Activated CD8-positive, alpha-beta memory T cell treated with anti-CD3 and anti-CD28 coated beads, Interleukin-2, amount 50 U/mL, for 1 hour (primary cell): ENCODE measurements around the gene GIMD1.
"Not testable (repeated sequence)": the region's sequence is repeated elsewhere in the genome, so short reads cannot be mapped to it uniquely, and the experiment has no call there.

Experiments
- DNase-seq: peaks from one replicate; pipeline ENCODE4 v3.0.0-alpha.2; 2020; ENCODE audit errors: extremely low read depth

GIMD1 gene

DNA sequence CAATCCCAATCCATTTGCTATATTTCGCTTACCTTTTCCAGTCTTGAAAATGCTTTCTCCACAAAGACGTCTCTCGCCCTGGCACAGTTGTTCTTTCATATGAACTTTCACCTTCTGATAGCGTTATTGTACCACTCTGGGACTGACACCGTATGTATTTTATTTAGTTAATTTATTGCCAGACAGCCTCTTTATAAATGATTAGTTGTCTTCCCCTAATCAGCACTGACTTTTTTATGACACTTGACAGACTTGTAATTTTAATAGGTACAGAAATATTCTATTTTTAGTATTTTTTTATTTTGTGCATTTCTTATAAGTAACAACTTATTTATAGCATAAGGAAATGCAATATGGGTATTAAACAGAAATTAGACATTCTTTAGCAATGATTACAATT, at the start of gene GIMD1:
TSS of gene GIMD1 (minus strand) at position 101 of the 400 bp plus-strand sequence. CDS start 1,343 bp downstream, outside the sequence.
- no peak for DNase-seq

DNA sequence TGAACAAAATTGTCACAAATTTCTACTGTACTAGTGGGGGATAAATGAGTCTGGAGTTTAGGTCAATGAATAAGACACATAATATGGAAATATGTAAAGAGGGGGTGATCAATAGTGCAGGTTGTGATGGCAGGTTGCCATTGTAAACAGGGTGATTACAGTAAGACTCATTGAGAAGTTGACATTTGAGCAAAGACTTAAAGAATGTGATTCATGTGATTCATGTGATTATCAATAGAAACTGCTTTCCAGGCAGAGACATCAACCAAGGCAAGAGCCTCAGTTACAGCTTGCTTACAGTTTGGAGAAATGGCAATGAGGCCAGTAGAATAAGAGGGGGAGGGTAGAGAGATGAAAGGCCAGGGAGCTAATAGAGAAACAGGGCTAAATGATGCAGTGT, 45.8 kb upstream of the GIMD1 start:
- no peak for DNase-seq

DNA sequence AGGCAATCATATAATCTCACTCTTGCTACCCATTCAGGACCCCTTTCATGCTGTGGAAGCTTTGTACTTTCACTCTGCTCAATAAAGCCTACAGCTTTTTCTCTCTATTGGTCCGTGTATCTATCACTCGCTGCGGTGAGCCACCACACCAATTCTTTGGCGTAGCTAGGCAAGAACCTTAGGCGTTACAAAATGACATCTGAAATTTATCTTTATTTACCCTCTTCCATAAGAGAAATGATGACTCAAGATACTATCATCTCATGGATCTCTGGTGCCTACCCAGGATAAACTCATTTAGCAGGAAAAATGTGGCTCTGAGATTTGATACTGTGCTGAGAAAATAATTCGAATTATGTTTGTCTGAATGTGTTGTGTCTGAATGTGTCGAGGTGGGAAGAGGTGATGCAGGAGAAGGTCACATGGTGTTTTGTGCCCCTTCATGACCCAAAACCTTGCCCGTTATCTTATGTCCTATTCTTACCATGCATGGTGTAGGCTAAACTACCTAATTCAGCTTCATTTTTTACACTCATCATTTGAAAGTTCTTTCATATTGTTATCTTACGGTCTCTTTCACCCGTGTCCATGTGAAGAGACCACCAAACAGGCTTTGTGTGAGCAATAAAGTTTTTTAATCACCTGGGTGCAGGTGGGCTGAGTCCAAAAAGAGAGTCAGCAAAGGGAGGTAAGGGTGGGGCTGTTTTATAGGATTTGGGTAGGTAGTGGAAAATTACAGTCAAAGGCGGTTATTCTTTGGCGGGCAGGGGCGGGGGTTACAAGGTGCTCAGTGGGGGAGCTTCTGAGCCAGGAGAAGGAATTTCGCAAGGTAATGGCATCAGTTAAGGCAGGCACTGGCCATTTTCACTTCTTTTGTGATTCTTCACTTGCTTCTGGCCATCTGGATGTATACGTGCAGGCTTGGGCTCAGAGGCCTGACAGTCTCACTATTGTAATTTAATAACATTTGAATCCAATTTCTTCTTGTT, 41.6 kb upstream of the GIMD1 start:
- no peak for DNase-seq

DNA sequence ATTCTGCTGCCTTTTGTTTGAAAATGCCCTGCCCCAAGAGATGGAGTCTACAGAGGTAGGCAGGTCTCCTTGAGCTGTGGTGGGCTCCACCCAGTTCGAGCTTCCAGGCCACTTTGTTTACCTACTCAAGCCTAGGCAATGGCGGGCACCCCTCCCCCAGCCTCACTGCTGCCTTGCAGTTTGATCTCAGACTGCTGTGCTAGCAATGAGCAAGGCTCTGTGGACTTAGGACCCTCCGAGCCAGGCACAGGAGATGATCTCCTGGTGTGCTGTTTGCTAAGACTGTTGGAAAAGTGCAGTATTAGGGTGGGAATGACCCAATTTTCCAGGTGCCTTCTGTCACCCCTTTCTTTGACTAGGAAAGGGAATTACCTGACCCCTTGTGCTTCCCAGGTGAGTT, 39.4 kb upstream of the GIMD1 start:
- DNase-seq = not testable (repeated sequence)

DNA sequence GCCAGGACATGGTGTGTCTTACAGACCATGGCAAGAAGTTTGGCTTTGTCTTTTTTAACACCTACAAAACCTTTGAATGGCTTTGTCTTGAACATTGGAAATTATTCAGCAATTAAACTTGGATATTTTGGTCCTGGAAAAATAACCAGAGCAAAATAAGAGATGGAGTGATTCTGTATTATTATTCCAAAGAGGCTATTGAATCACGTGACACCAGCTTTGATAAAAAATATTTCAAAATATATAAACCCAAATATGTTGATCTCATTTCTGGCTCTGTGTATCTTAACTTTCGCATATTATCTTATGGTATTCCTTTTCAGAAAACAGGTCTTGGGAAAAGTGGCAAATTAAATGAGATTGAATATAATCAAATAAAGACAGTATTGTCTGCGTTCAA, 32.6 kb upstream of the GIMD1 start:
- DNase-seq = no peak

DNA sequence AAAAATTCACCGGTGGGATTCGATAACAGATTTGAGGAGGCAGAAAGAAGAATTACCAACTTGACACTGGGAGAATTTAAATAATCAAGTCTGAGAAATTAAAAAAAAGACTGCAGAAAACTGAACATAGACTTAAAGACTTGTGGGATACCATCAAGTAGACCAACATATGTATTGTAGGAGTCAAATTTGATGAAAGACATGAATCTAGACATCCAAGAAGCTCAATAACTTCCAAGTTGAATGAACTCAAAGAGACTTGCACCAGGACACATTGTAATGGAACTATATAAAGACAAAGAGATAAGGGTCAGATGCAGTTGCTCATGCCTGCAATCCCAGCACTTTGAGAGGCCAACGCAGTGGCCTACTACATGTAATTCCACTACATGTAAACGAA, 30.3 kb upstream of the GIMD1 start:
- DNase-seq = not testable (repeated sequence)

DNA sequence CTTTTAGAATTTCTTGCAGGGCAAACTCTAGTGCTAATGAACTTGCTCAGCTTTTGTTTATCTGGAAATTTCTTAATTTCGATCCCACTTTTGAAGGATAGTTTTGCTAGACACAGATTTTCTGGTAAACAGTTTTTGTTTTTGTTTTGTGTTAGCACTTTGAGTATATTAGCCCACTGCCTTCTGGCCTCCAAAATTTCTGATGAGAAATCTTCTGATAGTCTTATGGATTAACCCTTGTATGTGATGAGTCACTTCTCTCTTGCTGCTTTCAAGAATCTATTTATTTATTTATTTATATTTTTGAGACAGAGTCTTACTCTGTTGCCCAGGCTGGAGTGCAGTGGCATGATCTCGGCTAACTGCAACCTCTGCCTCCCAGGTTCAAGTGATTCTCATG, 27.0 kb upstream of the GIMD1 start:
- no peak for DNase-seq

DNA sequence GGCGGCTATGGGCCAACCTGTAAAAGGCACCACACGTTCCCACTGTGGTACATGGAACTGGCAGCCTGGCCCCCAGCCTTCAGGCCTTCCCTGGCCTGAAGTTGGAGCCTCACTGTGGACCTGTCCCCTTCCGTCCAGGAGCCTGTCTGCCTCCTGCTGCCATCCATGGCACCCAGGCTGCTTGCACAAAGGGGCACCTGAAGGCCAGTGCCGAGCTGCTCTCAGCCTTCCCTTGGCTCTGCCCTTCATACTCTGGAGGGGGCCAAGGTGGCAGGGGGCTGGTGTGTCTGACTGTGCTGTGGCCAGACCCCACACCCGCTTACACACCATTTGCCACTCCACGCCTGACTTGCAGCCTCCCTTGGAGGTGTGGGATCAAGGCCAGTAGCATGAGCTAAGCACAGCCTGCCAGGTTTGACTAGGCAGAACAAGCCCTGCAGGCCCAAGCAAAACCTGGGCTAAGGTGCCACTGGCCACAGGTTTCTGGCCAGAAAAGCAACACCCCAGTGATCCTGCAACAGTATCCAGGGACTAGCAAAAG, 17.3 kb upstream of the GIMD1 start:
- DNase-seq = no peak

DNA sequence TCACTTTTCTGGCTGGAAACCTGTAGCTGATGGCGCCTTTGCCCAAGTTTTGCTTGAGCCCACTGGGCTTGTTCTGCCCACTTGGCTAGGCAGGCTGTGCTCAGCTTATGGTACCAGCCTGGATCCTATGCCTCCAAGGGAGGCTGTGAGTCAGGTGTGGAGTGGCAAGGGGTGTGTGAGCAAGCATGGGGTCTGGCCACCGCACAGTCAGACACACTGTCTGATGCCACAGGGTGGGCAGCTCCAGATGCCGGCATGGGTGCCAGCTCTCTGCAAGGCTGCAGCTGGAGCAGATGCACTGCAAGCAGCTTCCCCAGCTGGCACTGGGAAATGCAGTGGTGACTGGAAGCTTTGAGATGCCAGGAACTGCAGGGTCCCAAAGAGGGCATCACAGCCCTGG, 16.3 kb upstream of the GIMD1 start:
- DNase-seq = no peak

DNA sequence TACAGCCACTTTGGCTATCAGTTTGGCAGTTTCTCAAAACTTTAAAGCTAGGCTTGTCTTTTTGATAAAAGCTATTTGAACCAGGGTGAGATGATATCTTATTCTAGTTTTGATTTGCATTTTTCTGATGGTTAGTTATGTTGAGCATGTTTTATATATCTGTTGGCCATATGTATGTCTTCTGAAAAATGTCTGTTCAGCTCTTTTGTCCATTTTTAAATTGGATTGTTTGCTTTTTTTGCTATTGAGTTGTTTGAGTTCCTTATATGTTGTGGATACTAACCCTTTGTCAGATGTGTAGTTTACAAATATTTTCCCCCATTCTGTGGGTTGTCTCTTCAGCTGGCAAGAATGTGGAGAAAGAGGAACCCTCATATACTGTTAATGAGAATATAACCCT, 11.6 kb upstream of the GIMD1 start:
- DNase-seq = no peak

DNA sequence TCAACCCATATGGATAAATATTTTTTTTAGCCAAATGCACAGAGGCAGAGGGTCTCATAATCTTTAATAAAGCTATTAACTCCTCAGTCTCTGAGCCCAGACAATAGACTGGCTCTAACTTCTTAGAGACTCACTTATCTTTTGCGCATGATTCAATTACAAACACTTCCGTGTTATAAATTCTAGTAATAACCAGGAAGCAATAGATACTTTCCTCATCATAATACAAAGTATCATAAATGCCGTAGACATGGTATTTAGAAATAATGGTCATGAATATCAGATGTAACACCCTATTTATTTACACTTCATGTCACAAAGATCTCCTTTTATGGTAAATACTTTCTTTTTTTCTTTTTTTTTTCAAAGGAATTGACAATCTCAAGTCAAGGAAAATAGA, 4.4 kb upstream of the GIMD1 start:
- DNase-seq = no peak

DNA sequence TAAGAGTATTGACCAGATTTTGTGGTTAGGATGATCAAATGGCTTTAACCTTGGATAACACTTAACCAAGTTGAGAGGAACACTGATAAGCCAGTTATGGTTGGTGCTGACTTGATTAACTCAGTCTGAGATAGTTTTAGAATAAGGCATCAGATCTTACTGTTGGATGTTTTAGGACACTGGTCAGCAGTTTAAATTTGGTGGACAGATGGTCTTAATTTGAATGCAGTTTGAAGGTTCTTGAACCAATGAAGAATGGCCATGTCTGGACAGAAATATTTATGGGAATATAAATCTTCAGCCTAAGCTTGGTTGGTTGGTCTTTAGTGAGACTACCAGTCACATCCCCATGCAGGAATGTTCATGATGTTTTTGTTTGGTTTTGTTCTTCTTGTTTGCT, 2.6 kb upstream of the GIMD1 start:
- DNase-seq = no peak

DNA sequence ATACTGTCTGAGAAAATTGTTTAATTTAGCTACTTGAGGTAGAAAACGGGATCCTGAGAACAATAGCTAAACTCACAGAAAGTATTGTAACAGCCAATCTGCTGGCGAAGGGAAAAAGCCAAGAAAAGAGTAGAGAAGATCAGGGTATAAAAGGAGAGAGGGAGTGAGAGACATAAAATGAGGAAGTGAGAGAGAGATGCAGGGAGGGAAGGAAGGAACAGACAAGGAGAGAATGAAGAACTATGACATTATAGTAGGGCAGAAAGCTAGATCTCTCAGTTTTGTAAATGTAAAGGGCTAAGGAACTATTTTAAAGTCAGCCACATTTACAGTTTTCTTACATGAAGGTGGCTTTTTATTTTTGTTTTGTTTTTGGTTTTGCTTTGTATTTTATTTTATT, 1.6 kb upstream of the GIMD1 start:
- no peak for DNase-seq

DNA sequence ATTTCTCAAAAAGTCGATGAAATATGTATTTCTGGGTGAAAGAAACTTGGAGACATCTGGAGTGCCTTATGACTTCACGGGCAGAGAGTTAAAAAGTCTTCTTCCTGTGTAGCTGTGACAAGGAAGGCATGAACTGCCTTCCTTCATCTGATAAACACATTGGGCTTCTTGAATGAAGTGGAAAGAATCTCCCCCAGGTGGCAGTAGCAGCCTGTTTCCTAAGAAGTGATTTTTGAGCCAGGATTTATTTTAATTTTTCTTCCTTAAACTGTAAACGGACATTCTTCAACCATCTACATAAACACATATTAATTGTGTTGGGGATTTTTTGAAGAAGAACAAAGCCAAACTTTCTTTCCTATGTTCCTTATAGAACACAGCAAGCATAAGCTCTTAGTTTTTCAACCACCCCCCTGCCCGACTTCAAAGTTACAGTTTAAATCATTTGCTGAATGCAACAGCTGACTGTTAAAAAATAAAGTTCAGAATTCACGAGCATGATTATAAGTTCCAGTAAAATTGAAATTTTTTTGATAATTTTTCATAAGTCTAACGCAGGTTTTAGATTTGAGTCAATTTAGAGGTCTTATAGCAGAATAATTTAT, 980 bp upstream of the GIMD1 start:
- DNase-seq = no peak

DNA sequence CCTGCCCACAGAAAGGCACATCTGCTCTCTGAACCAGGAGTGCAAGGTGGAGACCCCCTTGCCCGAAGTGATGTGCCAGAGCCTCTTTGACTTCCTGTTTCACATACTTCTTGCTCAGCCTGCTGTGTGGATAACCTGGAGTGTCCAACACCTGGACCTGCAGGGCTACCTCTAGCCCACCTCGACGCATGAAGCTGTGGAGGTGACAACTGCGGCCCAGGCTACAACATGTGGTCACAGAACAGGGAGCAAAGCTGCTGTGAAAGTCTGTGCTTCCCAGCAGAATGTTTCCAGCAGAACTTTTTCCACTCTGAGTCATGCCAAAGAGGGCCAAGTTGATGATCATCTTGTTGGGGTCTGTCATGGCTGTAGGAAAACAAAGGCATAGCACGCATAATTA, 1.5 kb downstream of the GIMD1 start:
- no peak for DNase-seq

DNA sequence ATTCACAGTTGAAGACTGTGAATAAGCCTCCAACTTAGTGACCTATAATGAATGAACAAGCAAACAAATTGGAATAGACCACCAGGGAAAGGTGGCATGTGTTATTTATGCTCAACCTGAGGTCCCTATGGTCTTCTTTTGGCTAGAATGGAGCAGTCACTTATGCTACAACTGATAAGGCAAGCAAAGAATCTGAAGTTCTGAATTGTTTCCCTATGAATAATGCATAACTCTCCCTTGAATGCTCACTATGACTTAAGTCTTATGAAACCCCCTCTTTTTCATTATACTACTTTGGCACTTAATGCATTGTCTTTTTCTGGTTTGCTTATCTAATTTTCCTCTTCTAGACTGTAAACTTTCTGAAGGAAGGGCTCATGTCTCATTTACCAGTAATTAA, 2.6 kb downstream of the GIMD1 start:
- no peak for DNase-seq

DNA sequence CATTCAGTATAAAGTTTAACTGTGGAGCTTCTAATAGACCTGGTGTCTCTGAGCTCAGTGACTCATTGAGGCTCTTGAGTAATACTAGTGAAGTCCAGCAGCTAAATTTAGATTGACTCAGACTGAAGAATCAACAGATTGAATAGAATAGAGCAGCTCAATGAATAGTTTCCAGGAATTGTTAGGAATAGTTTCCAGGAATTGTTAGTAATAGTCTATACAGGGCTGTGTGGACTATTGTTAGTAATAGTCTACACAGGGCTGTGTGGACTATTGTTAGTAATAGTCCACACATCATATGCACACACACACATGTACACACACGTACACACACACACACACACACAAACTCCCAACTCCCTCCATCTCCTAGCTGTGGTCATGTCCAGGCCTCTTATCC, 3.0 kb downstream of the GIMD1 start:
- no peak for DNase-seq

DNA sequence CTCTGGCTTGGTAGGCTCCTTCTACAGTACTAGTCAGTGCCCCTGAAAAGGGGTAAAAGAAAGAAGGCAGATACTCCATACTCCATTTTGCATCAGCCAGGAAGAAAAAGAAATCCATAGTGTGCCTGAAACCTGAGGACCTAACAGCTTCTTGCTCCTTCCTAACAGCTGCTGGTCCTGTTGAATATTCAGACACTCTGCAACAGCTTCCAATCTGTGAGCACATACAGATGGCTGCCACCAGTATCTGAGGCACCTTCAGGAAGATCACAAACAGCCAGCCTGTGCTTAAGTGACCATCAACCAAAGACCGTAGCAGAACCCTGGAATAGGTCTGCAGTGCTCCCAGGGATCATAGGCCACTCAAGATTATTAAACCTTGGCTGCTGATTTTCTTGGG, 4.3 kb downstream of the GIMD1 start:
- no peak for DNase-seq

DNA sequence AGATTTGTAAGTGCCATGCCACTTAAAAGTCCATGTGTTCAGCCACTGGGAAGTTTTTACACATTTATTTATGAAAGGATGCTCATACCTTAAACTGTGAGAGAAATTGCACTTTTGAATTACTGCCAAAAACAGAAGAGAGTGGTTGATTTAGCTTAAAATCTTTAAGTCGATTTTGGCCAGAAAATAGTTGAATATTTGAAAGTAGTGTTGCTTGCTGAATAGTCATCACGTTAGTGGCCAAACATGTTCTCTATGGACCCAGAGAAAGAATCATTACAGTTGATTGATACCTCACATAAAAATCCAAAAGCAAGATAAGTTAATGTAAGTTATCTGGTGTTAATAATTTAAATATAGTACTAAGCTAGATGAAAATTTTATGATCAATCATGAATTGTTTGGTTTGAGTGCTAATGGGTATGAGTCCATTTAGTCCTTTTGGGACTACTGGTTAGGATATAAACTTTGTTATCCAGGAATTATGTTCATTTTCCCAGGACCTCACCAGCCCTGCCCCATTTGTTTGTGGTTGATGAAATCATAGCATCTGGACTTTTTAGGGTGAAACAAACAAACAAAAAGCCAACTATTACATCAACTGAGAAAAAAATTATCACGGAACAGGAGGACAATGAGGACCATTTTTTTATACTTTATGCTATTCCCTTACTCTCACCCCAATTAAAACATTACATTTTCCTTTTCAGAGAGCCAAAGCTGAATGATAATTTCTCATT, 6.3 kb downstream of the GIMD1 start:
- no peak for DNase-seq

DNA sequence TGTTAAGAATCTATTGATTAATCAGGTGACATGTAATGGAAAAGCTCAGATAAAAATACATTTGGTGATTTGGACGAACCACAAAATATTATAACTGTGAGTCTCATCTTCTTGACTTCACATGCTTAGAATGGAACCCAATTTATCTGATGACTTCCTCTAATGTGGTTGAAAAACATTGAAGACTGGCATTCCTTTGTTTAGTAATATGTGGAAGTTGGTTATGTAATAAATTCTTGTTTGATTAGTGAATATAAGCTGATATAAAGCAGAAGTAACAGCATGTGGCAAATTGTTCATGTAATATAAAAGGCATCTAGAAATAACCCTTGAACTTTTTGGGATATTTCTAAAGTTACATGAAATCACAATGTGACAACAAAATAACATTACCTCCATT, 9.7 kb downstream of the GIMD1 start:
- DNase-seq = no peak

DNA sequence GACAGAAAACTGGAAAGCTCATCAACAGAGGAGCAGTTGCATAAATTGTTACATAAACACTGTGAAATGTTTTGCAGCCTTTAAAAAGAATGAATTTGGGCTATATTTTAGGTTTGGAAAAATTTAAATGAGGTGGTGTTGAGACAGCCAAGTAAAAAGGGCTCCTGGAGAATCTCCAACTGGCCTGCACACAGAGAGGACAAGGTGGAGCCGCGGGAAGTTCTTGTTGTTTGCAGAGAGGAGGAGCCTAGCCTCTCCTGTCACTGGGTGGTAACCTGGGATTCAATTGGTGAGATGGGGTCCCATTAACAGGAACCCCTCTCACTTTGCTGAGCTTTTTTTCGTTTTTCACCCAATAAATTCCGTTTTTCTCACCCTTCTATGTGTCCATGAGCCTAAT, 13.4 kb downstream of the GIMD1 start:
- DNase-seq = no peak

DNA sequence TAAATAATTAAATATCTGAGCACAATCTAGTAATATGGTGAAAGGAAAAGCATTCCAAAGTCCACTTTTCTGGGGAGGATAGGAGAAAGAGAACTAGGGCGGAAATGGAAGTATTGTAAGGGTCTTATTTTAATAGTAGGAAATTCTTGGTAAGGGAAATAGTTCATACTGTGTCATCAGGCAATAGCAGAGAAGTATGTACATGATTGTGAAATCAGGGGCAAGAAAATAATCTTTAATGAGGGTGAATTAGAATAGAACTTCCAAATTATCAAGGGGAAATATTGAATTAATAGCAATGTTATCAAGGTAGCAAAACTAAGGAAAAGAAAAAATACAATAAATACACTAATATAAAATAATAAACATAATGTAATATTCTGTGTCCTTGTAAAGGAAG, 14.8 kb downstream of the GIMD1 start:
- DNase-seq = no peak
